Retinal pigment epithelial cell (primary cell): Measurements from ENCODE around the gene RTN4RL2.

Experiments
- DNase-seq: peaks from one replicate; pipeline ENCODE4 v3.0.0-alpha.2; 2010; ENCODE audit warnings: low read depth
- H3K4me3 ChIP-seq: 2 replicates; pipeline ENCODE4 v1.5.1; 2011; ENCODE audit warnings: mild to moderate bottlenecking, low read length, control low read depth, moderate library complexity
- TF ChIP-seq, protein P1 (sequence below): conservative IDR thresholded peaks from 2 replicates; pipeline ENCODE4 v1.5.1; 2011; ENCODE audit warnings: low read depth, low read length, control low read depth, inconsistent platforms

Gene RTN4RL2

DNA sequence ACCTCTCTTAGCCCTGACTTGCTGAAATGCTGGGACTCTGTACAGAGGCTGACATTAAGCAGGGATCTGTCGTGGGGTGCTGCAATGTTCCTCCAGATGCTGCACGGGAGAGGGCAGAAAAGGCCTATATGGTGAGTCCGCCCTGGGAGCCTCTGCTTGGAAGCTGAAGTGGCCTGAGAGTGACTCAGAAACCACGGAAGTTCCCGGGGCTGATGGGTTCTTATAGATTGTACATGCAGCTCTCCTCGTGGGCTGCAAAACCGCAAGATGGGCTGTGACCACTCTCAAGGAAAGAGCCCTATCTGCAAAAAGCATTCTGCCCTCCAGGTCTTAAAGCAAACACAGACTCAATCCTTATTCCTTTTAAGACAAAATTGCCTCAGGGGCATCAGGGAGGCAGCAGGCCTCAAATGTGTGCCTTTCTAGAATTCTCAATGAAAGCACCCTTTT lies 27.6 kb upstream of the RTN4RL2 start:
- TF ChIP-seq, protein P1, sequence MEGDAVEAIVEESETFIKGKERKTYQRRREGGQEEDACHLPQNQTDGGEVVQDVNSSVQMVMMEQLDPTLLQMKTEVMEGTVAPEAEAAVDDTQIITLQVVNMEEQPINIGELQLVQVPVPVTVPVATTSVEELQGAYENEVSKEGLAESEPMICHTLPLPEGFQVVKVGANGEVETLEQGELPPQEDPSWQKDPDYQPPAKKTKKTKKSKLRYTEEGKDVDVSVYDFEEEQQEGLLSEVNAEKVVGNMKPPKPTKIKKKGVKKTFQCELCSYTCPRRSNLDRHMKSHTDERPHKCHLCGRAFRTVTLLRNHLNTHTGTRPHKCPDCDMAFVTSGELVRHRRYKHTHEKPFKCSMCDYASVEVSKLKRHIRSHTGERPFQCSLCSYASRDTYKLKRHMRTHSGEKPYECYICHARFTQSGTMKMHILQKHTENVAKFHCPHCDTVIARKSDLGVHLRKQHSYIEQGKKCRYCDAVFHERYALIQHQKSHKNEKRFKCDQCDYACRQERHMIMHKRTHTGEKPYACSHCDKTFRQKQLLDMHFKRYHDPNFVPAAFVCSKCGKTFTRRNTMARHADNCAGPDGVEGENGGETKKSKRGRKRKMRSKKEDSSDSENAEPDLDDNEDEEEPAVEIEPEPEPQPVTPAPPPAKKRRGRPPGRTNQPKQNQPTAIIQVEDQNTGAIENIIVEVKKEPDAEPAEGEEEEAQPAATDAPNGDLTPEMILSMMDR, result no peak
- no peak overlapping the region for H3K4me3 ChIP-seq
- DNase-seq, result no peak

DNA sequence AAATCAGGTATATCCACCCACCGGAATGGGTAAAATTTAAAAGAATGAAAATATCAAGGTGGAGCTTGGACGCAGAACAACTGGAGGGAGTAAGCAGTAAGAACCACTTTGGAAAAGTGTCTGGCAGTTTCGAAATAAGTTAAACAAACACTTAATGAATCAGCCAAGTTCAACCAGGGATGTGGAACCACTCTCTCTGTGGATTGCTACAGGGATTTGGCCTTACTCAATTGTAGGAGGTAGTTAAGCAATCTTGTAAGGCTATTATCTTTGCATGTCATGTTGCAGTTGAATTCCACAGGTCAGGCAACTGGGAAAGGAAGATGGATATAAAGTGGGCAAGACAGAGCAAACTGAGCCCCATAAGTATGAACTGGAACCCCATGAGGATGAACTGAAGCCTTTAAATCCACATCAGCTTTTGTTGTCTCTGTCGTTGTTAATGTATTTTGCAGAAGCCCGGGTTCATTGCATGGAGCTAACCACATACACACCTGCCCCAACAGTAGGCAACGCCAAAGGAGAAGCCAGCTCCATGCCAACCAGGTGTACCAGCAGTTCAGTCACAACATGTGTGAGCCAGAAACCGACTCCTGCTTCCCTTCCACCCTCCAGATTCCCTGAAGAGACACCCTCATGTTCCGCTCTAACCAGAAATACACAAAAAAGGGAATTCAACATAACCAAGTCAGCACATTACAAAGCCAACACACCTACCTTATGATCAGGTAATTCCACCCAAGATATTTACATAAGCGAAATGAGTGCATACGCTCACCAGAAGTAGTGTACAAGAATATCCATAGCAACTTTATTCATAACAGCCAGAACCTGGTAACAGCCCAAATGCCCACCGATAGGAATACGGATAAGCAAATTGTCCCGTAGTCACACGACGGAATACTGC lies 25.4 kb upstream of the RTN4RL2 start:
- no peak for DNase-seq

DNA sequence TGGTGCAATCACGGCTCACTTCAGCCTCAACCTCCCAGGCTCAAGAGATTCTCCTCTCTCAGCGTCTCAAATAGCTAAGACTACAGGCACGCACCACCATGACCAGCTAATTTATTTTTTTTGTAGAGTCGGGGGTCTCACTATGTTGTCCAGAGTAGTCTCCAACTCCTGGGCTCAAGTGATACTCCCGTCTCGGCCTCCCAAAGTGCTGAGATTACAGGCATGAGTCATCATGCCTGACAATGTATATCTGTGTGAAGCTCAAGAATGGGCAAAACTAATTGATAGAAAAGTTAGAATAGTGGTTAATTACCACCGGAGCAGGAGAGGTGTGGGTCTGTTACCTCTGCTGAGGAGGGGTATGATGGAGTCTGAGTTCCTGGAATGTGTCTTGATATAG lies 24.3 kb upstream of the RTN4RL2 start:
- DNase-seq, result no peak
- no peak overlapping the region for H3K4me3 ChIP-seq
- TF ChIP-seq, protein P1, result no peak

More for the DNA sequence above, 25.4 kb upstream of the RTN4RL2 start:
- no peak overlapping the region for H3K4me3 ChIP-seq
- TF ChIP-seq, protein P1, result no peak

DNA sequence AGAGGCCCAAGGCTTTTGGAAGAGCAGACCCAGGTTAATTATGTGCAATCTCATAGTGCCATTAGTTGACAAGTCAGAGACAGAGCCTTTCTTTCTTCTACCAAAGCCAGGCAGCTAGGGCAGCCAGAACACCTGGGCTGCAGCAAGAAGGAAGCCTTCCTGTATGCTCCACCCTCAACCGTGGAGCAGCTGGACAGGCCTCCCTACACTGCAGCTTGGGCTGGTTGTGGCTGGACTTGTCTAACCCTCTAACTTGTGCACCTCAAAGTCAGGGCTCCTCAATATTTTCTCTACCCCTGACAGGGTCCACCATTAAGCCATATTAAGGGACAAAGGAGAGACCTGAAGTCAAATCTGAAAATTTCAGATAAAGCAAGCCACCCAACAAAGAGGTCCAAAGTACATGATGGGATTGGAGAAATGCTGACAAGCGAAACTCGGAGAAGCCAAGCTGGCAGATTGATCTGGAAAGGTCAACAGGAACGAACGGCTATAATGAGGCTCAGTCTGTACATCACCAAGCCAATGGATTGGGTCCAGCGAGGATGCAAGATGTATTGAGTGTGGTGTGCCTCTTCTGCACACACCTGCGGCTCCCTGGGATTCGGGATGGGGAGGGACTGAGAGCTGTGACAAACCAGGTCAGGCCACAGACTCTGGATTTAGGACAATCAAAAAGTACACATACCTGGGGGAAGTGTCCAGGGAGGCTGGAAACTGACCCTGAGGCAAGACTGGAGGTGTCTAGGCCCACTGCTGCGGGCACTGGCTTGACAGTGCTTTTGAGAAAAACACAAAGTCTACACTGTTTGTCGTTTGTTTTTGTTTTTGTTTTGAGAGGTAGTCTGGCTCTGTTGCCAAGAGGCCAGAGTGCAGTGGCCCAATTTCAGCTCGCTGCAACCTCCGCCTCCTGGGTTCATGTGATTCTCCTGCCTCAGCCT lies 21.7 kb upstream of the RTN4RL2 start:
- TF ChIP-seq, protein P1, result no peak
- no peak overlapping the region for H3K4me3 ChIP-seq
- no peak for DNase-seq

GRCh38 chr11:57439786-57440185 lies 20.5 kb upstream of the RTN4RL2 start:
- no peak overlapping the region for H3K4me3 ChIP-seq
- TF ChIP-seq, protein P1, result no peak
- DNase-seq, result no peak

DNA sequence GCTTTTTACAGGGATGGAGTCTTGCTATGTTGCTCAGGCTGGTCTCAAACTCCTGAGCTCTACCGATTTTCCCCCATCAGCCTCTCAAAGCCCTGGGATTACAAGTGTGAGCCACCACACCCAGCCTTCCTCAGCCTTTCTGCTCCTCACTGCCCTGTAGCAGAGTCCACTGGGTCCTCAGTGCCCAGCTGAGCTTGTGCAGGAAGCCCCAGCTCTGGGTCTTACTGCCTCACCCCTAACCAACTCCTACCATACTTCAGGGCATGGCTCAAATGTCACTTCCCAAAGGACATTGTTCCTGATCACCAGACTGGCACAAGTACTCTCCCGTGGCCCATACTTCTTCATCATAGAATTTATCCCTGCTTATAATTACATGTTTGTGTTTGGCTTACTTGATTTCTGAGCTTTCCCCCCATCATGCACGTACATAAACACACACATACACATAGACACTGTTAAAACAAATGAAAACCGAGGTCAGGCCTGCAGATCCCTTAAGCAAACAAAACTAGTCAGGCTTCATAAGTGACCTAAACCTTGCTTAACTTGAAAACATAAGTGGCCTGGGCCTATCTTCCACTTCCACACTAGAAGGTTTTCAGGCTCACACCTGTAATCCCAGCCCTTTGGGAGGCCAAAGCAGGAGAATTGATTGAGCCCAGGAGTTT lies 19.4 kb upstream of the RTN4RL2 start:
- DNase-seq, result no peak
- no peak overlapping the region for H3K4me3 ChIP-seq
- TF ChIP-seq, protein P1, result no peak
